Glutamatergic neuron (in vitro differentiated cells): ENCODE data around the gene ZNF440. TPM values are rescaled to one million over a fixed set of nuclear protein-coding genes. Genes with fewer than 3 reads are reported as not detected.
A peak's percentile ranks its signal among the peaks of the same experiment; 100 is the strongest.
"Not testable (repeated sequence)": the region's sequence is repeated elsewhere in the genome, so short reads cannot be mapped to it uniquely, and the experiment has no call there.

Source experiments
- DNase-seq: peaks from one replicate; pipeline ENCODE4 v3.0.0; 2022
- H3K27ac Mint-ChIP-seq: one replicate; pipeline ENCODE4 v1.8.0; 2020; ENCODE audit warnings: mild to moderate bottlenecking, mixed read lengths, inconsistent platforms; ENCODE audit not compliant: unreplicated experiment
- H3K27me3 Mint-ChIP-seq: one replicate; pipeline ENCODE4 v1.8.0; 2020; ENCODE audit warnings: mild to moderate bottlenecking, moderate library complexity, mixed read lengths, inconsistent platforms; ENCODE audit not compliant: unreplicated experiment
- H3K36me3 Mint-ChIP-seq: one replicate; pipeline ENCODE4 v1.8.0; 2020; ENCODE audit warnings: mild to moderate bottlenecking, mixed read lengths, inconsistent platforms; ENCODE audit not compliant: unreplicated experiment
- H3K4me1 Mint-ChIP-seq: one replicate; pipeline ENCODE4 v1.8.0; 2020; ENCODE audit warnings: mild to moderate bottlenecking, low read depth, mixed read lengths, inconsistent platforms; ENCODE audit not compliant: unreplicated experiment
- H3K4me3 Mint-ChIP-seq: one replicate; pipeline ENCODE4 v1.8.0; 2020; ENCODE audit warnings: mild to moderate bottlenecking, mixed read lengths, inconsistent platforms; ENCODE audit not compliant: unreplicated experiment
- H3K9me3 Mint-ChIP-seq: one replicate; pipeline ENCODE4 v1.8.0; 2020; ENCODE audit warnings: mild to moderate bottlenecking, moderate library complexity, mixed read lengths, inconsistent platforms; ENCODE audit not compliant: unreplicated experiment
- CTCF ChIP-seq: fragments of 200-600 bp; sonication (generic); IDR thresholded peaks from one replicate; pipeline ENCODE4 v1.5.0; 2021; ENCODE audit not compliant: partially characterized antibody, unreplicated experiment
- total RNA-seq: library from RNA; stranded (reverse); fragmentation: NEBNext Ultra II Directional; extraction: Animal tissue kit (Norgen Biotek cat#: 25700); gene quantifications from one replicate; pipeline ENCODE4 v1.2.1, GENCODE V29; 2021; ENCODE audit not compliant: unreplicated experiment

Gene ZNF440
- total RNA-seq, 1 donor from 2014 or later = 20.3 TPM

GRCh38 chr19:11832253-11832912 lies 18.3 kb downstream of the ZNF440 start:
- no peak for DNase-seq
- Mint-ChIP-seq H3K4me1 (no peaks in the 10 kb centered on the region), H3K27me3 (no peaks in the 10 kb centered on the region), H3K4me3 (no peak overlapping the region), H3K9me3 (peaks cover 17% of the 10 kb centered on the region), H3K36me3 (peaks cover 53% of the 10 kb centered on the region), H3K27ac (no peak overlapping the region)
- no peak for TF ChIP-seq CTCF

- peaks cover 48% of the 10 kb centered on the region for H3K36me3 Mint-ChIP-seq
Measured at GRCh38 chr19:11833541-11833940, 19.5 kb downstream of the ZNF440 start.

GRCh38 chr19:11835626-11836066 lies 21.6 kb downstream of the ZNF440 start:
- not testable (repeated sequence) for DNase-seq, H3K4me3 Mint-ChIP-seq, H3K27me3 Mint-ChIP-seq, H3K4me1 Mint-ChIP-seq, H3K27ac Mint-ChIP-seq
- peaks cover 36% of the 10 kb centered on the region for H3K36me3 Mint-ChIP-seq
- H3K9me3 Mint-ChIP-seq = peaks cover 19% of the 10 kb centered on the region

More at GRCh38 chr19:11833541-11833940, 19.5 kb downstream of the ZNF440 start:
- H3K27ac Mint-ChIP-seq = no peak overlapping the region
- no peak overlapping the region for H3K4me3 Mint-ChIP-seq
- H3K27me3 Mint-ChIP-seq = no peaks in the 10 kb centered on the region
- TF ChIP-seq CTCF = no peak
- no peak for DNase-seq
- H3K4me1 Mint-ChIP-seq = no peaks in the 10 kb centered on the region
- H3K9me3 Mint-ChIP-seq = peaks cover 17% of the 10 kb centered on the region

GRCh38 chr19:11843722-11844121 lies 29.6 kb downstream of the ZNF440 start:
- Mint-ChIP-seq H3K36me3 (peaks cover 9% of the 10 kb centered on the region), H3K4me1 (peaks cover 3% of the 10 kb centered on the region), H3K27me3 (peaks cover 6% of the 10 kb centered on the region), H3K9me3 (peaks cover 2% of the 10 kb centered on the region), H3K27ac (no peak overlapping the region), H3K4me3 (no peak overlapping the region)
- no peak for DNase-seq
- TF ChIP-seq CTCF = no peak

GRCh38 chr19:11847615-11848014 lies 33.5 kb downstream of the ZNF440 start:
- not testable (repeated sequence) for H3K4me1 Mint-ChIP-seq, H3K27me3 Mint-ChIP-seq, H3K9me3 Mint-ChIP-seq
- Mint-ChIP-seq H3K27ac (peak overlapping the region; percentile 48), H3K36me3 (peaks cover 14% of the 10 kb centered on the region), H3K4me3 (peak overlapping the region; percentile 89)
- DNase-seq = peak; percentile 15

GRCh38 chr19:11848200-11848593 lies 34.1 kb downstream of the ZNF440 start:
- no peak for TF ChIP-seq CTCF
- Mint-ChIP-seq H3K4me3 (peak overlapping the region; percentile 89), H3K4me1 (peaks cover 3% of the 10 kb centered on the region), H3K9me3 (peaks cover 3% of the 10 kb centered on the region), H3K27ac (peak overlapping the region; percentile 83), H3K27me3 (peaks cover 6% of the 10 kb centered on the region), H3K36me3 (peaks cover 17% of the 10 kb centered on the region)
- DNase-seq = no peak
